Ishikawa (cell line): ENCODE results near the gene KCNK16.

ENCODE experiments used
- CEBPB ChIP-seq: IDR thresholded peaks from 2 replicates; pipeline ENCODE4 v1.6.1; 2012
- CREB1 ChIP-seq: IDR thresholded peaks from 2 replicates; pipeline ENCODE4 v1.6.1; 2012; ENCODE audit warnings: low read depth
- EP300 ChIP-seq: IDR thresholded peaks from 2 replicates; pipeline ENCODE4 v1.6.1; 2012; ENCODE audit warnings: borderline replicate concordance
- RAD21 ChIP-seq: IDR thresholded peaks from 2 replicates; pipeline ENCODE4 v1.6.1; 2012; ENCODE audit warnings: low read depth
- TAF1 ChIP-seq: IDR thresholded peaks from 2 replicates; pipeline ENCODE4 v1.6.1; 2012; ENCODE audit warnings: low read depth, mild to moderate bottlenecking
- TCF12 ChIP-seq: IDR thresholded peaks from 2 replicates; pipeline ENCODE4 v1.6.1; 2012; ENCODE audit warnings: low read depth
- TF ChIP-seq, protein P1 (sequence below): IDR thresholded peaks from 2 replicates; pipeline ENCODE4 v1.6.1; 2012

DNA sequence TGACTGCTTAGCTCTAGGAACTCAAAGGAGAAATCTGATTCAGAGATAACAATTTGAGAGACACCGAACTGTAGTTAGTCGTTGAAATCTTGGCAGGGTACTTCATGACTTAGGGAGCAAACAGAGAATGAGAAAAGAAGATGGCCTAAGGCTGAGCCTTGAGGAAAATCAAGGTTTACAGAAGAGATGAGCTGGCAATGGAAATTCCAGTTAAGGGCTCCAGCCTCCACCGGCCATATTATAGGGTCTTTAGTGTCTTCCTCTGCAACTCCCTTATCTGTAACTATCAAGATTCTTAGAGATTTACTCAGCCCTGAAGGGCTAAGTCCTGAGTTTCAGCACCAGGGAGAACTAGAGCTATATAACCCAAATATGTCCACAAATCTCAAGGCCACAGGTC is 34.9 kb downstream of the KCNK16 start:
- TF ChIP-seq CREB1 (no peak), RAD21 (no peak), TAF1 (no peak), EP300 (no peak), TCF12 (no peak), CEBPB (no peak)
- TF ChIP-seq, protein P1, sequence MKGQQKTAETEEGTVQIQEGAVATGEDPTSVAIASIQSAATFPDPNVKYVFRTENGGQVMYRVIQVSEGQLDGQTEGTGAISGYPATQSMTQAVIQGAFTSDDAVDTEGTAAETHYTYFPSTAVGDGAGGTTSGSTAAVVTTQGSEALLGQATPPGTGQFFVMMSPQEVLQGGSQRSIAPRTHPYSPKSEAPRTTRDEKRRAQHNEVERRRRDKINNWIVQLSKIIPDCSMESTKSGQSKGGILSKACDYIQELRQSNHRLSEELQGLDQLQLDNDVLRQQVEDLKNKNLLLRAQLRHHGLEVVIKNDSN: no peak
